ENCODE data around the gene MRFAP1L1.
"Not testable (repeated sequence)": the region's sequence is repeated elsewhere in the genome, so short reads cannot be mapped to it uniquely, and the experiment has no call there.

Gene MRFAP1L1

GRCh38 chr4:6688879-6689505 lies 20.7 kb downstream of the MRFAP1L1 start:
- H3K4me3 Mint-ChIP-seq, result peak overlapping the region; percentile 78 to 91
- H3K9me3 Mint-ChIP-seq, result no peaks in the 10 kb centered on the region
- H3K27ac Mint-ChIP-seq, result peak overlapping the region; percentile 93 to 97
- peaks cover 78% of the 10 kb centered on the region for H3K4me1 Mint-ChIP-seq
- peak; percentile 75 to 85 for DNase-seq
- peak; percentile 93 for ATAC-seq
- H3K27me3 Mint-ChIP-seq, result no peaks in the 10 kb centered on the region

- H3K27me3 Mint-ChIP-seq, result no peaks in the 10 kb centered on the region
- peaks cover 70% of the 10 kb centered on the region for H3K4me1 Mint-ChIP-seq
- no peaks in the 10 kb centered on the region for H3K9me3 Mint-ChIP-seq
- DNase-seq (no peak), ATAC-seq (no peak)
- peak overlapping the region; percentile 78 to 91 for H3K4me3 Mint-ChIP-seq
- H3K27ac Mint-ChIP-seq, result no peak overlapping the region
Observed at GRCh38 chr4:6687947-6688878, 21.5 kb downstream of the MRFAP1L1 start.

GRCh38 chr4:6686104-6686787 lies 23.4 kb downstream of the MRFAP1L1 start:
- H3K27ac Mint-ChIP-seq, result peak overlapping the region in 1 of 2 donors; percentile 75

GRCh38 chr4:6684656-6685055 lies 25.0 kb downstream of the MRFAP1L1 start:
- DNase-seq (no peak), ATAC-seq (no peak)
- H3K27ac Mint-ChIP-seq, result no peak overlapping the region
- no peak overlapping the region for H3K4me3 Mint-ChIP-seq
- H3K4me1 Mint-ChIP-seq, result peaks cover 63% of the 10 kb centered on the region
- H3K27me3 Mint-ChIP-seq, result no peaks in the 10 kb centered on the region
- no peaks in the 10 kb centered on the region for H3K9me3 Mint-ChIP-seq

More at GRCh38 chr4:6686104-6686787, 23.4 kb downstream of the MRFAP1L1 start:
- Mint-ChIP-seq H3K27me3 (no peaks in the 10 kb centered on the region), H3K4me3 (no peak overlapping the region), H3K9me3 (no peaks in the 10 kb centered on the region), H3K4me1 (peaks cover 65% of the 10 kb centered on the region)
- DNase-seq (no peak), ATAC-seq (no peak)

- Mint-ChIP-seq H3K27ac (peak overlapping the region in 1 of 2 donors; percentile 44), H3K4me3 (no peak overlapping the region), H3K9me3 (no peaks in the 10 kb centered on the region), H3K4me1 (peaks cover 60% of the 10 kb centered on the region), H3K27me3 (no peaks in the 10 kb centered on the region)
- DNase-seq, result no peak
- no peak for ATAC-seq
Observed at GRCh38 chr4:6682862-6683590, 26.6 kb downstream of the MRFAP1L1 start.

GRCh38 chr4:6681191-6681590 lies 28.5 kb downstream of the MRFAP1L1 start:
- ATAC-seq, result peak; percentile 14
- Mint-ChIP-seq H3K4me1 (peaks cover 59% of the 10 kb centered on the region), H3K4me3 (no peak overlapping the region), H3K27me3 (no peaks in the 10 kb centered on the region), H3K27ac (no peak overlapping the region), H3K9me3 (no peaks in the 10 kb centered on the region)
- no peak for DNase-seq

GRCh38 chr4:6680372-6681034 lies 29.2 kb downstream of the MRFAP1L1 start:
- ATAC-seq (peak; percentile 33), DNase-seq (no peak)
- Mint-ChIP-seq H3K27me3 (no peaks in the 10 kb centered on the region), H3K4me1 (peaks cover 59% of the 10 kb centered on the region), H3K4me3 (no peak overlapping the region), H3K27ac (peak overlapping the region in 1 of 2 donors; percentile 38), H3K9me3 (no peaks in the 10 kb centered on the region)

GRCh38 chr4:6676722-6677558 lies 32.7 kb downstream of the MRFAP1L1 start:
- no peak for DNase-seq
- no peaks in the 10 kb centered on the region for H3K27me3 Mint-ChIP-seq
- H3K27ac Mint-ChIP-seq, result peak overlapping the region; percentile 85 to 91
- no peak for ATAC-seq
- peaks cover 75% of the 10 kb centered on the region for H3K4me1 Mint-ChIP-seq
- no peaks in the 10 kb centered on the region for H3K9me3 Mint-ChIP-seq
- H3K4me3 Mint-ChIP-seq, result peak overlapping the region; percentile 76 to 85

- H3K4me3 Mint-ChIP-seq, result peak overlapping the region; percentile 76 to 85
- DNase-seq (peak; percentile 59 to 76), ATAC-seq (peak; percentile 58)
- peaks cover 64% of the 10 kb centered on the region for H3K4me1 Mint-ChIP-seq
- peak overlapping the region; percentile 86 to 97 for H3K27ac Mint-ChIP-seq
- H3K9me3 Mint-ChIP-seq, result no peaks in the 10 kb centered on the region
- H3K27me3 Mint-ChIP-seq, result no peaks in the 10 kb centered on the region
Observed at GRCh38 chr4:6674500-6675149, 35.0 kb downstream of the MRFAP1L1 start.

GRCh38 chr4:6673660-6674499 lies 35.8 kb downstream of the MRFAP1L1 start:
- peak; percentile 84 for ATAC-seq
- peak overlapping the region; percentile 76 to 85 for H3K4me3 Mint-ChIP-seq

GRCh38 chr4:6673191-6673659 lies 36.4 kb downstream of the MRFAP1L1 start:
- Mint-ChIP-seq H3K27ac (peak overlapping the region; percentile 97 to 99), H3K4me1 (peaks cover 52% of the 10 kb centered on the region), H3K4me3 (peak overlapping the region; percentile 76 to 85)
- ATAC-seq, result peak; percentile 49
- not testable (repeated sequence) for H3K27me3 Mint-ChIP-seq, H3K9me3 Mint-ChIP-seq
- peak; percentile 77 to 82 for DNase-seq

More at GRCh38 chr4:6673660-6674499, 35.8 kb downstream of the MRFAP1L1 start:
- no peaks in the 10 kb centered on the region for H3K27me3 Mint-ChIP-seq
- no peaks in the 10 kb centered on the region for H3K9me3 Mint-ChIP-seq
- peaks cover 57% of the 10 kb centered on the region for H3K4me1 Mint-ChIP-seq
- H3K27ac Mint-ChIP-seq, result peak overlapping the region; percentile 97 to 99
- DNase-seq, result peak; percentile 94 to 97

- DNase-seq, ATAC-seq, H3K9me3 Mint-ChIP-seq, H3K27me3 Mint-ChIP-seq, H3K27ac Mint-ChIP-seq: not testable (repeated sequence)
- Mint-ChIP-seq H3K4me1 (peaks cover 49% of the 10 kb centered on the region), H3K4me3 (peak overlapping the region; percentile 76 to 85)
Observed at GRCh38 chr4:6672541-6673190, 37.0 kb downstream of the MRFAP1L1 start.

Data from stimulated activated naive CD8-positive, alpha-beta T cell treated with anti-CD3 and anti-CD28 coated beads, Interleukin-15, amount 100 ng/mL, for 72 hours (primary cell).